ENCODE data around the gene FGFR3.

Gene FGFR3

GRCh38 chr4:1788254-1788973, 4.7 kb upstream of the FGFR3 start:
- DNase-seq (ENCODE audit: low spot score) = no peak

- DNase-seq (ENCODE audit: low spot score) = no peak
These were observed 3.5 kb upstream of the FGFR3 start for GRCh38 chr4:1789552-1789951.

- no peak for DNase-seq (ENCODE audit: low spot score)
These were observed 3.1 kb upstream of the FGFR3 start for GRCh38 chr4:1790005-1790404.

GRCh38 chr4:1792158-1792831, 798 bp upstream of the FGFR3 start:
- DNase-seq (ENCODE audit: low spot score) = no peak

- peak; percentile 70 for DNase-seq (ENCODE audit: low spot score)
These were observed 375 bp downstream of the FGFR3 start for GRCh38 chr4:1793496-1793840.

GRCh38 chr4:1793940-1794808, 1.1 kb downstream of the FGFR3 start:
- DNase-seq (ENCODE audit: low spot score) = peak; percentile 50

GRCh38 chr4:1794809-1795298, 1.8 kb downstream of the FGFR3 start:
- peak; percentile 34 for DNase-seq (ENCODE audit: low spot score)

- no peak for DNase-seq (ENCODE audit: low spot score)
These were observed 2.5 kb downstream of the FGFR3 start for GRCh38 chr4:1795299-1796195.

- DNase-seq (ENCODE audit: low spot score) = no peak
These were observed 3.6 kb downstream of the FGFR3 start for GRCh38 chr4:1796486-1797204.

- DNase-seq (ENCODE audit: low spot score) = no peak
These were observed 4.3 kb downstream of the FGFR3 start for GRCh38 chr4:1797298-1797860.

GRCh38 chr4:1797861-1798579, 4.9 kb downstream of the FGFR3 start:
- DNase-seq (ENCODE audit: low spot score) = no peak

- no peak for DNase-seq (ENCODE audit: low spot score)
These were observed 5.7 kb downstream of the FGFR3 start for GRCh38 chr4:1798580-1799386.

- DNase-seq (ENCODE audit: low spot score) = no peak
These were observed 6.6 kb downstream of the FGFR3 start for GRCh38 chr4:1799387-1800375.

GRCh38 chr4:1800805-1801204, 7.7 kb downstream of the FGFR3 start:
- DNase-seq (ENCODE audit: low spot score) = no peak

- no peak for DNase-seq (ENCODE audit: low spot score)
These were observed 8.3 kb downstream of the FGFR3 start for GRCh38 chr4:1801286-1801958.

GRCh38 chr4:1802151-1802715, 9.1 kb downstream of the FGFR3 start:
- peak; percentile 92 for DNase-seq (ENCODE audit: low spot score)
